Breast epithelium (tissue), 3 donors: ENCODE results near the gene FZD4.

Experiments
- CTCF ChIP-seq, 3 donors: fragments of 450-650 bp; IDR thresholded peaks; one replicate each; pipeline ENCODE4 v1.5.1; 2016 to 2017; ENCODE audit warnings: antibody characterized with exemption in 3 of 3, mild to moderate bottlenecking in 3 of 3, moderate library complexity in 3 of 3
- POLR2A ChIP-seq: fragments of 450-650 bp; IDR thresholded peaks from one replicate; pipeline ENCODE4 v1.6.1; 2016; ENCODE audit warnings: antibody characterized with exemption, mild to moderate bottlenecking, moderate library complexity
- POLR2AphosphoS5 ChIP-seq, 3 donors: sonication (generic); formaldehyde crosslinking; IDR thresholded peaks; one replicate each; pipeline ENCODE4 v1.6.1; 2017; ENCODE audit warnings: antibody characterized with exemption in 3 of 3

DNA sequence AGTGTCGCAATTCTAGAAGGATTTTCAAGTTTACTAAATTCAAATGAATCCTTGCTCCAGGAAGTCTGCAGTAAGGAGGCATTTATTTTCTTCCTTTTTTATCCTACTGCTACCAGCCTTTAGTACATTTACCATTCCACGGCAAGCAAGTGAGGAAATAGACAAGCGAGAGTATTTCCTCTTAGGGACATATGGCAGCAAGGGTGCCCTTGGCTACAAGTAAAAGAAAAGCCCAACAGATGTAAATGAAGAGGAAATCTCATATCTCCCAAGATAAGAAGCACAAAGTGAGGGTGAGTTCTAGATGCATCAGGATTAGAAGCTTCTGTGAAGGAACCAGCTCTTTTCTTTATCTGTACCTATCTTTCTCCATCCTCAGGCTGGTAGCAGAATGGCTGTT lies 37.8 kb upstream of the FZD4 start:
- TF ChIP-seq POLR2A (no peak), CTCF (IDR thresholded peaks at IDR 0.05) (no peak), POLR2AphosphoS5 (IDR thresholded peaks at IDR 0.05) (no peak)
